Retinal pigment epithelial cell (primary cell): ENCODE measurements around the gene CUL3.

Source experiments
- DNase-seq: peaks from one replicate; pipeline ENCODE4 v3.0.0-alpha.2; 2010; ENCODE audit warnings: low read depth
- H3K4me3 ChIP-seq: 2 replicates; pipeline ENCODE4 v1.5.1; 2011; ENCODE audit warnings: mild to moderate bottlenecking, low read length, control low read depth, moderate library complexity
- CTCF ChIP-seq: conservative IDR thresholded peaks from 2 replicates; pipeline ENCODE4 v1.5.1; 2011; ENCODE audit warnings: low read depth, low read length, control low read depth, inconsistent platforms

CUL3 gene

GRCh38 chr2:224427471-224427870, 157.7 kb downstream of the CUL3 start:
- DNase-seq = no peak
- TF ChIP-seq CTCF = no peak
- H3K4me3 ChIP-seq = no peak overlapping the region

- no peak for TF ChIP-seq CTCF
- DNase-seq = no peak
- H3K4me3 ChIP-seq = no peak overlapping the region
These were observed 158.5 kb downstream of the CUL3 start for GRCh38 chr2:224426656-224427055.

GRCh38 chr2:224421065-224421464, 164.1 kb downstream of the CUL3 start:
- DNase-seq = no peak
- TF ChIP-seq CTCF = no peak
- no peak overlapping the region for H3K4me3 ChIP-seq
